Purkinje cell (primary cell): ENCODE measurements around the gene PHYH. TPM values are rescaled to one million over a fixed set of nuclear protein-coding genes. Genes with fewer than 3 reads are reported as not detected.

Source experiments
- polyA plus RNA-seq: library from polyadenylated mRNA; unstranded; fragments of >200 nt; fragmentation: Nextera tagmentation; gene quantifications from 2 replicates; pipeline ENCODE4 v1.2.1, GENCODE V29; 2014

Gene PHYH
- polyA plus RNA-seq: 70.8 and 79.3 TPM in 2 replicates

DNA sequence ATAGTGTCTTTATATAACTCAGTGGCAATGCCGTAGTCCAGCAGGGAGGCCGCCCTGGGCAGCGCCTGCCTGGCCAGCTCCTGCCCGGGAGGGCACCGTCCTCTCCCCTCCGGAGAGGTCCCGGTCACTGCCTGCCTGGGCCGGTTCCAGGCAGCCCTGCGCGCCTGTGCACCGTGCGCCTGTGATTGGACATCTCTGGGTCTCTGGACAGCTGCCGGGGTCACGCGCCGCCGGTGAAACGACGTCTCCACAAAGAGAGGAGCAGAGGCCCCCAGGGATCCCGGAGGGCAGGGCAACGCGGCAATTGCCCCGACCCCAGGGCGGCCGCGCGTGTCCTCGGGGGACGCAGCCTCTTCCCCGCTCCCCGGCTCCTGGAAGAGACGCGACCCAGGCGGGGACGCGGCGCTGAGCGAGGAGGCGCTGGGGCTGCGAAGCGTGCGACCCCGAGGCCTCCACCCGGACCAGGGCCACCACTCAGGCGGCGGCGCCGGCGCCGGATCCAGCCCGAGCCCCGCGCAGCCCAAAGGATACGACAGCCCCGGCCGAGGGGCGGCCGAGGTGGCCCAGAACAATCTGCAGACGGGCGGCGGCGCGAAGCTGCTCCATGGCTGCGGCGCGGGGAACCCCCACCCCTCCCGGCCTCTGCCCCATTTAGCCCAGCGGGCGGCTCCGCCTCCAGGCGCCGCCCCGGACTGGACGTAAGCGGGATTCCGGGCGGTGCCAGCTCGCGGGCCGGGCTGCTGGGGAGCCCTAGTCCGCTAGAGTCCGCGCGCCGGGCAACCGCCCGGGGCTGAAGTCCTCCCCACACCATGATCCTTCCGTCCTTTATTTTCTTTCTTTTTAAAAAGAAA lies at the start of gene PHYH:
TSS of gene PHYH (minus strand) at position 628 of the 851 bp plus-strand sequence. CDS start at position 606, 22 bp downstream.

DNA sequence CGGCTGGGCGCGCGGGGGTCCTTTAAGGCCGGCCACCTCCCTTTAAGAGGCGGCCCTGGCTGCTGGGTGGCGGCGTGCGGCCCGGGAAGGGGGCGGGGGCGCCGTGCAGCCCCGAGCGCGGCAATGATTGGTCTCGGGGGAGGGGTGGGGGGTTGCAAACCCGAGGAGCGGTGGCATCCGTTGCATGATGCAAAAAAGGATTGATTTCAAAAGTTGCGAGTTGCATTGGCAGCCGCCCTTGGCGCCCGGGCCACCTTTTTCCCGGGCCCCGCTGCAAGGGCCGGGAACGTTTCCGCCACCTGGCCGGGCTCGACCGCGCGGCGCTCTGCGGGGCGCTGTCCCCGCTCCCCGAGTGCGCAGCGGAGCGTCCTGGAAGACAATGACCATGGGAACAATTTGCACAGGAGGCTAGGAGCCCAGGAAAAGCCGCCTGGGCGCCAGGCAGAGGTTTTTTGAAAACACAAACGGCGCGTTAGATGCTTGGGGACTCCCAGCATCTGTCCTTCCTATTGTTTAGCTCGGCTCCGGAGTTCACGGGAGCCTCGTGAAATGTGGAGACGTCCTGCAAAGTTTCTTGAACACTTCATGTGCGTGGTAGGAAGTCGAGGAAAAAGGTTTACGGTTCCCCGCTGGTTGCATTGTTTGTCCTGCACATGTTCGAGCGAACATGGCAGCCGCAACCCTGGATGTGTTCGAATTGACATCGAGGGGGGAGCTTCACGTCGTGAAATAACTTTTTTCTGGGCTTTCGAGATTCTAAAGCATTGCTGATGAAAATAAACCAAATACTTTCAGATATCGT lies 48.6 kb upstream of the PHYH start, which contains the start of gene SEPHS1:
TSS of gene SEPHS1 (minus strand) at position 78 of the 802 bp plus-strand sequence. CDS start 3,343 bp downstream, outside the sequence.

DNA sequence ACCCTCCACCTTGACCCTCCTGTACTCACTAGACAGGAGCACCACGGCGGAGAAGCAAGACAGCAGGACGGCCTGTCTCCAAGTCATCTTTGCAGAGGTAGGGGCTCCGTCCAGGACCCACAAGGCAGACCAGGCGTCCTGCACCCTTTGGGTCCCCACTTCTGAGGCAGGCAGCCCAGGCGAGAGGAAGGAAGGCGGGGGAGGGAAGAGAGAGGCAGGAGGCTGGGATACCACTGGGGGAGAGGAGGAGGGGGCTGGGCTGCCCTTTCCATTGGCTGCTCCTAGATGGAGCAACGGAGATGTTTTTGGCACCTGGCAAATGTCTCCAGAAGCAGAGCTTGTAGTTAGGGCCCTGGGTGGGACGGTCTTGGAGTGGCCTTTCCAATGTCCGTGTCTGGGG lies 65.7 kb downstream of the PHYH start, which contains the start of gene UCMA:
TSS of gene UCMA (minus strand) at position 203 of the 400 bp plus-strand sequence. CDS start at position 87, 116 bp downstream.

Other genes with a start within 250 kb of the PHYH start
- gene OPTN, start 199.9 kb downstream of the PHYH start, polyA plus RNA-seq: 26.3 and 38.7 TPM in 2 replicates
- gene MCM10, start 138.5 kb downstream of the PHYH start, polyA plus RNA-seq: 0.12 TPM in 1 of 2 replicates, not detected in the other
- gene UCMA, start 65.7 kb downstream of the PHYH start, polyA plus RNA-seq: not detected in 2 replicates
- 11.4 and 13.6 TPM in 2 replicates for gene SEPHS1, start 48.2 kb upstream of the PHYH start, polyA plus RNA-seq
- 0.60 and 1.3 TPM in 2 replicates for gene BEND7, start 228.9 kb upstream of the PHYH start, polyA plus RNA-seq